Activated effector memory CD4-positive, alpha-beta T cell treated with anti-CD3 and anti-CD28 coated beads, Interleukin-2, amount 50 U/mL, for 16 hours (primary cell): ENCODE results near the gene GCSAM.
A peak's percentile ranks its signal among the peaks of the same experiment; 100 is the strongest.

Experiments used
- DNase-seq: peaks from one replicate; pipeline ENCODE4 v3.0.0-alpha.2; 2020

Gene GCSAM

GRCh38 chr3:112096176-112096575 is 36.9 kb downstream of the GCSAM start:
- DNase-seq = no peak

GRCh38 chr3:112095731-112096130 is 37.3 kb downstream of the GCSAM start:
- no peak for DNase-seq

DNA sequence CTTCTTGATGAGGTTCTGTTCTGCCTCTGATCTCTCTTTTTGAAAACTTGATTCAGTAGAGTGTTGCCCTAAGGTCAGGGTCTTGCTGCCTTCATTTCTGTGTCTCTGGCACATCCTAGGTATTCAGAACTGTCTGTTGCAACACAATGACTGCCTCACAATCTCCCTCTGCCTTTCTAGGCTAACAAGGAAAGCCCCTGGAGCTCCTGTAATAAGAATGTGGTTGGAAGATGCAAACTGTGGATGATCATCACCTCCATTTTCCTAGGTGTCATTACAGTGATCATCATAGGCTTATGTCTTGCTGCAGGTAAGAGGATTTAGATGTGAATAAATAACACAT is 39.9 kb downstream of the GCSAM start:
- no peak for DNase-seq

- DNase-seq = no peak
Observed at GRCh38 chr3:112092496-112093179, 40.4 kb downstream of the GCSAM start.

DNA sequence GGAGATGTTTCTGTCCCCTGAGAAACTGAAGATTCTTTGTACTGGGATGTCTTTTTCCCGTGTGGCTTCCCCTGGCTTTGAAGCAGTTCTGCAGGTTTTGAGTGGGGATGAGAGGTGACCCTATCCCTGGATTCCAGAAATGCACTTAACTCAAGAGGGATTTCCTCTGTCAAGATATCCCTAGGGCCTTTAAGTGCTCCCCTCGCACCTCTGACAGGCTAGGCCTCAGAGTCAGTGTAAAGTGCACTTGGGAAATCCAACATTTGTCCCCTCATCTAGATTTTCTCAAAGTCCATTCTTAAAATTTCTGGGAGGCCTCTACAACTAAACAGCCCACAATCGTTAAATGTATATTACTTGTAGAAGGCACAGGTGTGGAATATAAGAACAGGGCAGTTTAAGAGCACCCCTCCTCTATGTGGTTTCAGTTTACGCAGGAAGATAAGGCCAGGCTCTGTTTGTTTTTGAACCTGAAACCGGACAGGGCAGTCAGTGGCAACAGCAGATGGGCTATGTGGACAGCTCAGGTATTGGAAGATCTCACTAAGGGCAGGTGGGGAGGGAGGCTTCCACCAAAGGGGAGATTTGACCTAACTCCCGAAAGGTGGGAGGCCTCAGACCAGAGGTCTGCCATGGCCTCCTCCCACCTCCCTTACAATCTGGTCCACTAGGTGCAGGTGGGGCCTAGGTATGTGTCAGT is 42.0 kb downstream of the GCSAM start:
- no peak for DNase-seq

DNA sequence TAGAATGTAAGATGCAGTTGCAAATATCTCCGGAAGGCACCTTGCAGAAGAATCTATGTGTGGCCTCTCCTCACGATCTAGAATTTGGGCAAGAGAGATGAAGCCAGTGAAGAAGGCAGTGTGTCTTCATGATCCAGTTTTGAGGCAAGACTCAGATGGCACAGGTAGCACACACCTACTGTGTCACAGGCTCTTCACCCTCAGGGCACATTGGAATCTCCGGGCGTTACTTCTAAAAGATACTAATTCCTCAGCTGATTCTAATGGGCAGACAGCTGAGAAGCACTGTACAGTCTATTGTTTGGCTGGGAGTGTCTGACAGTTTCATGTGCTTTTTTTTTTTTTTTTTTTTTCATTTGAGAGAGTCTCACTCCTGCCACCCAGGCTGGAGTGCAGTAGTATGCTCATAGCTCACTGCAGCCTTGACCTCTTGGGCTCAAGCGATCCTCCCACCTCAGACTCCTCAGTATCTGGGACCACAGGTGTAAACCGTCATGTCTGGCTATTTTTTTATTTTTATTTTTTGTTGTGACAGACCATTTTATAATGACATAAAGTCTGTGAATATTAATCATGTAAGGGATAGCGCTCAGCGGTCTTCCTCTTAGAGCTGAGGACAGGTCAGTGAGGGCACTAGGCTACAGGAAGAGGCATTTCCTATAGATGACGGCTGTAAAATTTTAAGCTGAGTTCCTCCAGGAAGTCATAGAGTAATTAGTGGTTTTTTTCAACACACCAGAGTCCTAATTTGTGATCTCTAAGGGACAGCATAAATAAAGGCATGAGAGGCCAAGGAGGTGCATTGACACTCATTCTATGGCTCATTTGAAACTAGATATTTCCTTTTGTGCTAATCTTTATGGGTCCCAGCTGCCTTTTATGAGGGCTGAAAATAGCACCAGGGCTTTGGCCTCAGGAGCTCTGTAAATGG is 42.8 kb downstream of the GCSAM start:
- no peak for DNase-seq

GRCh38 chr3:112088944-112089343 is 44.1 kb downstream of the GCSAM start:
- no peak for DNase-seq

GRCh38 chr3:112087746-112088145 is 45.3 kb downstream of the GCSAM start:
- DNase-seq = no peak

DNA sequence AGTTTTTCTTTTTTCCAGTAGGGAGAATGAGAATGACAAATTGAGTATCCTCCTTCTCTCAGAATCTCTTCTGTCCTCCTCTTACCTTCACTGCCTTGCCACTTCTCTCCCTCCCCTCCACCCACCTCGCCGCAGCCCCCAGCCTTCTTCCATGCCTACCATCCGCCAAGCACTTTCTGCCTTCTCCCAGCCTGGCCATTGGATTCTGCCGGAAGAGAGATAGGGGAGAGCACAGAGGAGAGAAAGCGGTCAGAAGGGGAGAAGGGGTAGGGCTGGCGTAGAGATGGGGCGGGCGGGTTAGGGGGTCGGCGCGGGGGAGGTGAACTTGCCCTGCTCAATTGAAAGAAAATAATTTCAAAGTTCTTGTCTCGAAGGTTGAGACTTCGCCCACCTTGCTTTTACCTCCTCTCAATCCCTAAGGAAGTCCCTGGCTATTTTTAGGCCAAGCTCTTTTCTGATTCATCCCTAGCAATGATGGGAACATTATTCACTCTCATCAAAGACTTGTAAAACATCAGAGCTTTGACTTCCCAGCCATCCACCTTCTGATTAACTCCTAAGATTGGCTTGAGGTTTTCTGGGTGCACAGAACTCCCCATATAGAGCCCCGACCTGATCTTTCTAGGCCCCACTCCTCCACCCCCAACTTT is 46.0 kb downstream of the GCSAM start:
- no peak for DNase-seq

- peak; percentile 85 for DNase-seq
Observed at GRCh38 chr3:112086076-112086854, 46.8 kb downstream of the GCSAM start, which contains the start of gene C3orf52. Gene C3orf52, plus strand, starts transcription at chr3:112086389. Its CDS starts 19 bp downstream, at chr3:112086408.

- no peak for DNase-seq
Observed at GRCh38 chr3:112085735-112086075, 47.3 kb downstream of the GCSAM start.

DNA sequence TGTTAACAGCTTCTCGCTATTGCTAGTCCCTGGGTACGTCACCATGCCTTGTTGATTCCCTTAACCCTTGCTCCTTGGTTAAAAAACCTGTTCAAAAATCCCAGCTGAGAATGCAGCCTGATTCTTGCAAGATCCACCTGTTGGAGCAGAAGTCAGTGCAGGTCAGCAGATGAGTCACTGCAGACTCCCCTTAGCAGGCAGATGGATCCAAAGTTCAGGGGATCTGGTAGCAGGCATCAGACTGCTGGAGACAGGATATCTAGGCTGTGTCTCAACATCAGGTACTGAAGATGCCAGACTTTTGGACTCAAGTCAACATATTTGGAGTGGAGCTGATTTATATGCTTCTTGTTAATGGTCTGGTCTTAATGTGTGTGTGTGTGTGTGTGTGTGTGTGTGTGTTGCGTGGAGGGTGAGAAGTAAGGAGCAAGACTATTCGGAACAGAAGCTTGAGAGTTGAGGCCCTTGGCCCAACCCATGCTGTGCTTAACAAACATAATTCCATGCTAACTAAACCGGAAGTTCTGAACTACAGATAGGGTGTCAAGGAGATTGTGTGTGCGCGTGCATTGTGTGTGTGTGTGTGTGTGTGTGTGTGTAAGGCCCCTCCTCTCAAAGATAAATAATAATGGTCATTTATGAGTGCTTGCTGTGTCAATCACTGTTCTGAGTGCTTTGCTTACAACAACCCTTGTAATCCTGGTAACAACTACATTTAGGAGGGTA is 47.9 kb downstream of the GCSAM start:
- no peak for DNase-seq

GRCh38 chr3:112083239-112083638 is 49.8 kb downstream of the GCSAM start:
- no peak for DNase-seq

- DNase-seq = no peak
Observed at GRCh38 chr3:112078125-112079083, 54.6 kb downstream of the GCSAM start.

DNA sequence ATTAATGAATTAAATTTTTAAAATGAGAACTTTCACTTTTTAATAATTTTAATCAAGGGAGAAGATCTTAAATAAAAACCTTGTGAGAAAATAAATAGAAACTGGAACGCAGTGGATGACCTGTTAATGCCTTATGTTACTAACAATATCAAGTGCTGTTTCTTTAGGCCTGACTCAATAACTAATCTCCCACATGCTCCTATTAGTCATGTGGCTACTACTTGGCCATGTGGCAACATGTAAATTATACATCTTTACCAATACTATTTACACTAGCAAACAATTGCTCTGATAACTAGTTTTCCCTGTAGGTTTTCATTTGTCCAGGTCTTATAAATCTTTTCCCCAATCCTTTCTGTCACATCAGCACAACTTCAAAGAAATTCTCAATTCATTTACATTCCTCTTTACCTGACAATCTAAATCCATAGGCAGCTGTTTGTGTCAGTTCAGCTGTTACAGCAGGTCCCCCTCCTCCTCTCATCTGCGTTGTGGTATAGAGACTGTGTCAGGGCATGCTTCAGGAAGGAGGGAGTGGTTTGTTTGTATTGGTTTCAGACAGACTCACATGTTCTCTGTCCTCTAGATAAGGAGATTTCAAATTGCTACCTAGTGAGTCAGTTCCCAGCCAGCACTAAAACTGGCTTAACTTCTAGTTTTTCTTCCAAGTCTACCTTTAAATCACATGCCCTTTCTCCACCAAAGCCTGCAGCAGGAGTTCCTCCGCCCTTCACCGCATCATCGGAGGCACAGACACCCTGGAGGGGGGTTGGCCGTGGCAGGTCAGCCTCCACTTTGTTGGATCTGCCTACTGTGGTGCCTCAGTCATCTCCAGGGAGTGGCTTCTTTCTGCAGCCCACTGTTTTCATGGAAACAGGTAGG is 58.2 kb downstream of the GCSAM start:
- DNase-seq = peak; percentile 63

DNA sequence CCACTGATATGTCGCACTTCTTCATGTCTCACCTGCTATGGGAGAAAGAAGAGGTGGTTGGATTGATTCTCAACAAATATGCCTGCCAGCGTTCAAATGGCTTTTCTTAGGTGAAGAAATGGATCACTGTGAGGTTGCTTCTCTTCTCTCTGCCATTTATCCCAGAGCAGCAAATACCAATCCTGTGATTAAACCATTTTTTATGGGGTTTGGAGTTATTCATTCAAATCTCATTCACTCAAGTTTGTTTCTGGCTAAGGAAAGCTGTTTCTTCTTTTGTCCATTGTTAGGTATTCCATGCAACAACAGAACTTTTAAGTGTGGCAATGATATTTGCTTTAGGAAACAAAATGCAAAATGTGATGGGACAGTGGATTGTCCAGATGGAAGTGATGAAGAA is 59.0 kb downstream of the GCSAM start:
- DNase-seq = no peak

GRCh38 chr3:112072387-112073060 is 60.5 kb downstream of the GCSAM start:
- DNase-seq = peak; percentile 86
